Natural killer cell treated with Interleukin-12 subunit alpha and Interleukin-12 subunit beta and Interleukin-15 and Interleukin-18, amount 100 ng/mL, for 72 hours (primary cell): ENCODE results near the gene IMPDH1. TPM values are rescaled to one million over a fixed set of nuclear protein-coding genes. Genes with fewer than 3 reads are reported as not detected.

Experiments used
- ATAC-seq, 2 donors: fragments of 150-1000 bp; cut with Tn5 transposase in 1 of 2; sonication (Bioruptor Pico), chemical (Tn5 transposase) in 1 of 2; 2 replicates each; pipeline ENCODE4 v1.10.0; 2021
- DNase-seq: peaks from one replicate; pipeline ENCODE4 v3.0.0; 2022; ENCODE audit warnings: low spot score
- H3K27ac Mint-ChIP-seq, 2 donors: 1 replicate in 1 of 2; 2 replicates in 1 of 2; pipeline ENCODE4 v1.8.0; 2022; ENCODE audit warnings: mixed read lengths in 2 of 2, mild to moderate bottlenecking in 1 of 2, moderate library complexity in 1 of 2
- H3K27me3 Mint-ChIP-seq, 2 donors: 1 replicate in 1 of 2; 2 replicates in 1 of 2; pipeline ENCODE4 v1.8.0; 2022; ENCODE audit warnings: mixed read lengths in 2 of 2
- H3K36me3 Mint-ChIP-seq: one replicate; pipeline ENCODE4 v1.8.0; 2022; ENCODE audit warnings: mixed read lengths
- H3K4me1 Mint-ChIP-seq, 2 donors: 1 replicate in 1 of 2; 2 replicates in 1 of 2; pipeline ENCODE4 v1.8.0; 2022; ENCODE audit warnings: low read depth in 2 of 2, mixed read lengths in 2 of 2, mild to moderate bottlenecking in 1 of 2
- H3K4me3 Mint-ChIP-seq: one replicate; pipeline ENCODE4 v1.8.0; 2022; ENCODE audit warnings: mixed read lengths
- H3K9me3 Mint-ChIP-seq: 2 replicates; pipeline ENCODE4 v1.8.0; 2022; ENCODE audit warnings: mixed read lengths
- total RNA-seq, 2 donors: library from RNA; stranded (reverse); gene quantifications; one replicate each; pipeline ENCODE4 v1.2.3, GENCODE V29; 2022

Gene IMPDH1
- total RNA-seq, 2 donors from 2014 or later, result 15.8 to 34.5 TPM

GRCh38 chr7:128424686-128425275, 15.0 kb upstream of the IMPDH1 start:
- Mint-ChIP-seq H3K4me1 (peaks cover 22 to 24% of the 10 kb centered on the region in 2 donors), H3K27me3 (peaks cover 13 to 15% of the 10 kb centered on the region in 2 donors), H3K36me3 (no peaks in the 10 kb centered on the region), H3K4me3 (no peak overlapping the region), H3K27ac (no peak overlapping the region), H3K9me3 (no peaks in the 10 kb centered on the region)
- no peak for DNase-seq
- no peak for ATAC-seq

- peak overlapping the region; percentile 37 for H3K4me3 Mint-ChIP-seq
- ATAC-seq (peak; percentile 85), DNase-seq (no peak)
- peak overlapping the region in 1 of 2 donors; percentile 25 for H3K27ac Mint-ChIP-seq
- H3K27me3 Mint-ChIP-seq, result peaks cover under 1 to 2% of the 10 kb centered on the region in 2 donors
- H3K36me3 Mint-ChIP-seq, result no peaks in the 10 kb centered on the region
- H3K9me3 Mint-ChIP-seq, result no peaks in the 10 kb centered on the region
- peaks cover 29% of the 10 kb centered on the region in 2 donors for H3K4me1 Mint-ChIP-seq
Measured at GRCh38 chr7:128422842-128423241, 13.1 kb upstream of the IMPDH1 start.

GRCh38 chr7:128422037-128422436, 12.3 kb upstream of the IMPDH1 start:
- Mint-ChIP-seq H3K27me3 (no peaks in the 10 kb centered on the region), H3K36me3 (no peaks in the 10 kb centered on the region), H3K9me3 (no peaks in the 10 kb centered on the region), H3K4me1 (peaks cover 29% of the 10 kb centered on the region in 2 donors), H3K4me3 (peak overlapping the region; percentile 37), H3K27ac (peak overlapping the region in 1 of 2 donors; percentile 25)
- no peak for DNase-seq
- no peak for ATAC-seq

DNA sequence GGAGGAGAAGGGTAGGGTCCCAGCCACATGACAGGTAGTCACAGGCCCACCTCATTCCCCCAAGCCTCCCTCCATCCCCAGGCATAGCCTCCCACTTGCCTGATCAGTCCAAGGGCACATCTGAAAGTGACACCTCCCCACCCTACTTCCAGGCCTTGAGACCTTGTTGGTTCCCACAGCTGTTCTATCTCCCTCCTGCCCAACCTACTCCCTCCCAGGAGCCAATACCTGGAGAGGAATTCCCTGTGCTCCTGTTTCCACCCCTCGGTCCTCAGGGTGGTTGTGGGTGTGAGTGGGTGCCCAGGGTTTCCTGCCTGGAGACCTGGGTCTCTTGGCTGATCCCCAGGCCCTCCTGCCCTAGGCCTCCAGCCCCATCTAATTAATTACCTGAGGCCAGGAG, 11.6 kb upstream of the IMPDH1 start:
- Mint-ChIP-seq H3K9me3 (no peaks in the 10 kb centered on the region), H3K4me1 (peaks cover 29% of the 10 kb centered on the region in 2 donors), H3K27ac (no peak overlapping the region), H3K27me3 (no peaks in the 10 kb centered on the region), H3K4me3 (no peak overlapping the region), H3K36me3 (no peaks in the 10 kb centered on the region)
- peak in 1 of 2 donors; percentile 25 for ATAC-seq
- no peak for DNase-seq

GRCh38 chr7:128420773-128421172, 11.0 kb upstream of the IMPDH1 start:
- Mint-ChIP-seq H3K4me3 (no peak overlapping the region), H3K9me3 (no peaks in the 10 kb centered on the region), H3K27me3 (no peaks in the 10 kb centered on the region), H3K36me3 (no peaks in the 10 kb centered on the region), H3K27ac (no peak overlapping the region), H3K4me1 (peaks cover 29% of the 10 kb centered on the region in 2 donors)
- peak in 1 of 2 donors; percentile 30 for ATAC-seq
- no peak for DNase-seq

- Mint-ChIP-seq H3K36me3 (no peaks in the 10 kb centered on the region), H3K9me3 (no peaks in the 10 kb centered on the region), H3K27ac (no peak overlapping the region), H3K4me1 (peaks cover 29% of the 10 kb centered on the region in 2 donors), H3K4me3 (no peak overlapping the region), H3K27me3 (no peaks in the 10 kb centered on the region)
- ATAC-seq, result no peak
- no peak for DNase-seq
Measured at GRCh38 chr7:128419257-128419656, 9.5 kb upstream of the IMPDH1 start.

GRCh38 chr7:128417071-128417470, 7.3 kb upstream of the IMPDH1 start:
- Mint-ChIP-seq H3K27ac (no peak overlapping the region), H3K27me3 (no peaks in the 10 kb centered on the region), H3K36me3 (no peaks in the 10 kb centered on the region), H3K4me1 (peaks cover 11 to 12% of the 10 kb centered on the region in 2 donors), H3K9me3 (no peaks in the 10 kb centered on the region), H3K4me3 (no peak overlapping the region)
- DNase-seq (no peak), ATAC-seq (no peak)

DNA sequence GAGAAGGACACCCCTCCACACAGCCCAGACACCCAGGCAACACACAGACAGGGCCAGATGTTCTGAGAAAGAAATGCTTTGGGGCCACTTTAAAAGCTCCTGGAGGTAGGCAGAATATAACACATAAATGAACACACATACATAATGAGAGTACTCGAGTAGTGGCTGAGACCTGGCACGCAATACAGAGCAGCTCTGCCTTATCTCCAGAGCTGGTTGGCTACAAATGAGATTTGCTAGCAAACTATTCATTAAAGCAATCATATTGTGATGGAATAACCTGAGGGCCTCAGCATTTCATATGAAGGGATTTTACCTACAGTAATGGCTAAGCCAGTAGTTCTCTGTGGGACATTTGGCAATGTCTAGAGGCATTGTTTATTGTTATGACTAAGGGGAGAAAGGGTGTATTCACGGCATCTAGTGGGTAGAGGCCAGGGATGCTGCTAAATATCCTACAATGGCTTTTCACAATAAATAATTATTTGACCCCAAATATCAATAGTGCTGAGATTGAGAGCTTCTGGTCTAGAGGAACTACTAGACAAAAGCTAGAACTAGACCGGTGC, 5.5 kb upstream of the IMPDH1 start:
- ATAC-seq (no peak), DNase-seq (no peak)
- Mint-ChIP-seq H3K4me1 (peaks cover 7 to 11% of the 10 kb centered on the region in 2 donors), H3K27me3 (no peaks in the 10 kb centered on the region), H3K9me3 (no peaks in the 10 kb centered on the region), H3K36me3 (no peaks in the 10 kb centered on the region), H3K27ac (no peak overlapping the region), H3K4me3 (no peak overlapping the region)

- H3K27ac Mint-ChIP-seq, result peak overlapping the region in 1 of 2 donors; percentile 73
- H3K9me3 Mint-ChIP-seq, result no peaks in the 10 kb centered on the region
- peaks cover 10 to 19% of the 10 kb centered on the region in 2 donors for H3K4me1 Mint-ChIP-seq
- no peaks in the 10 kb centered on the region for H3K36me3 Mint-ChIP-seq
- peak overlapping the region; percentile 90 for H3K4me3 Mint-ChIP-seq
- H3K27me3 Mint-ChIP-seq, result no peaks in the 10 kb centered on the region
- DNase-seq (no peak), ATAC-seq (no peak)
Measured at GRCh38 chr7:128410451-128410753, 620 bp upstream of the IMPDH1 start.

DNA sequence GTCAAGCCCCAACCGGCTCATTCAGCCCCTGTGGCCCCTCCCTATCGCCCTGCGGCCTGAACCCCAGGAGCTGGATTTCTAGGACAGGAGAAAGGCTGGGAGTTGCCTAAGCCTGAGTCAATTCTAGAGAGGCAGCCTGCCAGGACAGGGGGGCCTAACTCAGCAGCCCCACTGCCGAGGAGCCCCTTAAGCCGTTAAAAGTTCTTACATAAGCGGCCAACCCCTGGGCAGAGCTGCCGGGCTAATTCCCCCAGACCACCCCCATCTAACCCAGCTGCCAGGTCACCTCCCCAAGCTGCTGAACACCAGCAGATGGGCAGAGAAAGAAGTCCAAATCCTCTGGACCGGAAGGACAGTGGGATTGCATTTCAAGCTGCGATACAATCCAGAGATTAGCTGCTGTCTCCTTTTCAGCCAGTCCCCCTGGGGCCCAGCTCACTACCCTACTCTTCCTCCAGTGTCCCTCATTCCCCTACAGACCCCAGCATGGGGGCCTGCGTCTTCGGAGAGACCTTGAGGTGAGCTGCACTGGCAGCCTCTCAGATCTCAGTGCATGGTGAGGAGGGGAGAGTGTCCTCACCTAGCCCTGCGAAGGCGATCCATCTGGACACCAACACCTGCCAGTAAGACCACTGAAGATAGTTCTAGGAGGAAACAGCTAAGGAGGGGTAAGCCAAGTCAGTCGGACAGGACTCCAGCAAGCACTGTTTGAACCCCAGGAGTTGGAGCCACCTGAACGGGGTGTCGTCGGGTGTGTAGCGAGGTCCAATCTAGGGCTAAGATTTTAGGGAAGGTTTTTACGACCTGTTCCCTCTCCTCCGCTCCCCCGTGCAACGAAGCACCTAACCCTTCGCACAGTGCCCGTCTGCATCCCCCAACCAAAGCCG, 830 bp downstream of the IMPDH1 start:
- Mint-ChIP-seq H3K9me3 (no peaks in the 10 kb centered on the region), H3K36me3 (no peaks in the 10 kb centered on the region), H3K27ac (no peak overlapping the region), H3K4me3 (peak overlapping the region; percentile 82), H3K4me1 (peaks cover 17 to 25% of the 10 kb centered on the region in 2 donors), H3K27me3 (no peaks in the 10 kb centered on the region)
- DNase-seq (no peak), ATAC-seq (no peak)

DNA sequence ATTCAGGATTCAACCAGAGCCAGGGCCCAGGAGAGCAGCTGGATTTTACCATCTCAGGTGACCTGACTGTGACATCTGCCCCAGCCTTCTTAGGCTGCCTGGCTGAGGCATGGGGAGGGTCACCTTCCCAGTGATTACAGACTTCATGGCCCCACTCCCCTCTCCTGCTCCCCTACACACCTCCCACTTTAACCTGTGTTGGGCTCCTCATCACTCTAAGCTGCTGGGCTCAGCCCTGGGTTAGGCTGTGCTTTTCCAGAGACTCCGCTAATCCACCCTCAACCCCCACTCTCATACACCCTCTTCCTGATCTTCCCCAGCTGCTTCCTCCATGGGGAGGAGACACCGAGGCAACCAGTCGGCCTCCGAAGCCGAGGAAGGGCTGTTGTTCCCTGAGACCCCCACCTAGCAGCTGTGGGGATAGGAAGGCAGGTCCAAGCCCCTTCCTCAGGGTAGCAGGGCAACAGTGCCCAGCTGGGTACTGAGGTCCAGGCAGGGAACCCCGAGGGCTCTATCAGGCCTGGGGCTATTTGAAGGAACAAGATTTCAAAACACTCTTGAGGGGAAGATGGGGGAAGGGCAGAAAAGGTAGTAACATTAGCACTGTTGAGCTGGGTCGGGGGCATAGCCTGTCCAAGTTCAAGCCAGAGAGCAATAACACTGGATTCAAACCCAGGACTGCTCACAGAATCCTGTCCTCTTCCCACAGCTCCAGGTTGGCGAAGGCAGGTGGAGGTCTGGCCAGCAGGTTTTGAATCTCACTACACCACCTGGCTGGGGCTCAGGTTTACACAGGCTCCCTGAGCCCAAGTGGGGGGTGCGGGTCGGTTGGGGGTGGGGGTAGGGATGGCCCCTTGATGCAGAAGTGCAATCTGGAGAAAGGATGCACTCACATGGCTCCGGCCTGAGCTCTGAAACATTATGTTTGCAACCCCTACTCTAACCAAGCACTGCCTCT, 1.8 kb downstream of the IMPDH1 start:
- Mint-ChIP-seq H3K36me3 (no peaks in the 10 kb centered on the region), H3K27me3 (no peaks in the 10 kb centered on the region), H3K27ac (no peak overlapping the region), H3K4me3 (peak overlapping the region; percentile 45), H3K4me1 (peaks cover 23 to 25% of the 10 kb centered on the region in 2 donors), H3K9me3 (no peaks in the 10 kb centered on the region)
- no peak for ATAC-seq
- DNase-seq, result no peak

DNA sequence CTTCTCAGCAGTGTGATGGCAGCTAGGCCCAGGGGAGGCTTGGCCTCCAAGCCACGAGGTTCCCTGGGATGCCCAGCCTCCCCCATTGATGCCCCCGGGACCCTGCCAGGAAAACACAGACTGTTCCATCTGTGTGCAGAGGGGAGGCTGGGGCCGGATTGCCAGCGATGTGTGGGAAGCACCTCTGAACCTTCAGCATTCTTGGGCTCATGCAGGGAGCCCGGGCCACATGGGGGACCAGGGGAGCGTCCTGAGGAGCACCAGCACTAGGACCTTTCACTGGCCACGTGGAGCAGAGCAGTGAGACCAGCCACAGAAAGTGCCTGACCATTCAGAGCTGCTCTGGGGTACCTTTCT, 2.6 kb downstream of the IMPDH1 start:
- Mint-ChIP-seq H3K27me3 (no peaks in the 10 kb centered on the region), H3K27ac (no peak overlapping the region), H3K36me3 (no peaks in the 10 kb centered on the region), H3K4me3 (no peak overlapping the region), H3K4me1 (peaks cover 23 to 25% of the 10 kb centered on the region in 2 donors), H3K9me3 (no peaks in the 10 kb centered on the region)
- no peak for ATAC-seq
- DNase-seq, result no peak
